ENCODE data around the gene AUTS2.

The AUTS2 gene
- long read RNA-seq, donor 1, partial matches to known transcripts = 5 of 5 reads
- long read RNA-seq, donor 1, other reads (novel, unspliced or antisense) = 0 of 5 reads
- long read RNA-seq, donor 2 = 0 reads
- long read RNA-seq, donor 3, partial matches to known transcripts = 7 of 10 reads
- long read RNA-seq, donor 3, other reads (novel, unspliced or antisense) = 0 of 10 reads
- long read RNA-seq, donor 4, partial matches to known transcripts = 10 of 14 reads
- long read RNA-seq, donor 4, other reads (novel, unspliced or antisense) = 0 of 14 reads
- long read RNA-seq, donor 5, partial matches to known transcripts = 0 of 1 reads
- long read RNA-seq, donor 5, other reads (novel, unspliced or antisense) = 0 of 1 reads
- long read RNA-seq, donor 6, partial matches to known transcripts = 14 of 16 reads
- long read RNA-seq, donor 6, other reads (novel, unspliced or antisense) = 0 of 16 reads
- long read RNA-seq, donor 7, partial matches to known transcripts = 10 of 20 reads
- long read RNA-seq, donor 7, other reads (novel, unspliced or antisense) = 6 of 20 reads
- long read RNA-seq, donor 8, partial matches to known transcripts = 6 of 13 reads
- long read RNA-seq, donor 8, other reads (novel, unspliced or antisense) = 5 of 13 reads

DNA sequence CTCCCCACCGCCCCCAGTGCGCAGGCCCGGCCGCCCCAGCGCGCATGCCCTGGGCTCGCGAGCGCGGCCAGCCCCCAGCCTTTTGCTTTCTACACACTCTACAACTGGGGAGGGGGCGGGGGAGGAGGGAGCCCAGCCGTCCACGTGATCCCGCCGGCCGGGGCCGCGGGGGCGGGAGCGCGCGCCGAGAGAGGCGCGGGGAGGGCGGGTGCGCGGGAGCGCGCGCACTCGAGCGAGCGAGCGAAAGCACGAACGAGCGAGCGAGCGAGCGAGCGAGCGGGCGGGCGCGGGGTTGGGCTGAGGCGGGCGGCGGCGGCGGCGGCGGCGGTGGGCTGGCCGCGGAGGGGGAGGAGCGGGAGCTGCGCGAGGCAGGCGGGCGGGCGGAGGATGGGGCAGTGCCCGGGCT, at the start of gene AUTS2:
Gene AUTS2, plus strand, starts transcription at position 395 of the 406 bp plus-strand sequence. CDS start 1,179 bp downstream, outside the sequence.
- no peak for DNase-seq

DNA sequence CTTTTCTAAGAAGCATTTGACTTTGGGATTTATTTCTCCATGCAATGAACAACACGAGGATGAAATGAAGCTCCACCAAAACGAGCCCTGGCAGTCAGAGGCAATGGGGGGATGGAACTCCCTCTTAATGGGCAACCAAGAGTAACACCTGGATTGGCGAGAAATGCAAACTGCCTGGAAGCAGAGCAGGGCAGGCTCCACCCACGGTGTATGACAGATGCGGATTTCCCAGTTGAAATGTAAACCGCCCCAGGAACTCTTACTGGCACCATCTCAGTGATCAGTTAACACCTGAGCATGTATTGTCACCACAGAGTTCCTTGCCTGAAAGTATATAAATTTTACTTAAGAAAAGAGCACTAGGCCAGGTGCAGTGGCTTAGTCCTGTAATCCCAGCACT, 47.3 kb upstream of the AUTS2 start:
- no peak for DNase-seq

DNA sequence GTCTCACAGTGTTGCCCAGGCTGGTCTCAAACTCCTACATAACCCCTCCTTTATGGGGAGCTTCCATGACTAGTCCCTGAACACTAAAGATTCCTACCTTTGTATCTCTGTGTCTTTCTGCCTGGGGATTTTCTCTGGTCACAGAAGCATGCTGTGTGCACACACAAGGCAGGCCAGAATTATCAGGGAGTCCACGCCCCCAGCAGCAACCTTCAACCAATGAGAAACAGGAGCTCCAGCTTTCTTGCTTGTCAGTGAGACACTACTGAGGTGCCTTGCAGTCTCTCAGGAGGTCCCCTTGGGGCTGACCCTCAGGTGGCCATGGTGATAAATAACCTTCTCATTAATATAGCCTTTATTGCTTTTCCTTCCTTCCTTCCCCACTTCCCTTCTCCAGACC, 45.1 kb upstream of the AUTS2 start:
- DNase-seq = no peak

DNA sequence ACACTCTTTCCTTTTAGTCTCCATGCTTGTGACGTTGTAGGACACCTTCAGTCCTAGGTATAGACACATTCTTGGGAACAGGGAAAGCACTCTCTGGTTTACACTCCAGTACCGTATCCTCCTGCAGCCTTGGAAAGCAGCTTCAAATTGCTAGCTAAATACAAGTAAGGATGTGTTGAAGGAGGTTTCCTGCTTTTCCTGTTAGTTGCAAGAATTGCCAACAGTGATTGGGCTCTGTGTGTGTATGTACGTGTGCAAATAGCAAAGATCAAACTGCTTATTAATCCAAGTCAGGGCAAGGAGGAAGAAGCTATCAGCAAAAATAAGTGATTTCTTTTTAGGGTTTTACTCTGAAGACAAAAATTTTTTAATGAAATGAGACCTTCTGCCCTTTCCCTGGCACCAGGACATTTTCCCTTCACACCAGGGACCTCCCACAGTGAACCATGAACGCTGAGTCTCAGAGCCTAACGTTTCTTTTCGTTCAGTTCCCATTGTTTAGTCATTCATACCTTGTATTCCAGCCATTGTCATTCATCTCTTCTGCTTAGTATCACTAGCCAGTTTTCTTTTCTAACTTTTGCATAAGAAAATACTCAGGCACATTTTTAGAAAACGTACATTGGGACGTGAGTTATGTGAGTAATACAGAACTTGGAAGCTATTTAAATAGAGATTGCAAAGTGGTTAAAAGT, 36.9 kb upstream of the AUTS2 start:
- no peak for DNase-seq

DNA sequence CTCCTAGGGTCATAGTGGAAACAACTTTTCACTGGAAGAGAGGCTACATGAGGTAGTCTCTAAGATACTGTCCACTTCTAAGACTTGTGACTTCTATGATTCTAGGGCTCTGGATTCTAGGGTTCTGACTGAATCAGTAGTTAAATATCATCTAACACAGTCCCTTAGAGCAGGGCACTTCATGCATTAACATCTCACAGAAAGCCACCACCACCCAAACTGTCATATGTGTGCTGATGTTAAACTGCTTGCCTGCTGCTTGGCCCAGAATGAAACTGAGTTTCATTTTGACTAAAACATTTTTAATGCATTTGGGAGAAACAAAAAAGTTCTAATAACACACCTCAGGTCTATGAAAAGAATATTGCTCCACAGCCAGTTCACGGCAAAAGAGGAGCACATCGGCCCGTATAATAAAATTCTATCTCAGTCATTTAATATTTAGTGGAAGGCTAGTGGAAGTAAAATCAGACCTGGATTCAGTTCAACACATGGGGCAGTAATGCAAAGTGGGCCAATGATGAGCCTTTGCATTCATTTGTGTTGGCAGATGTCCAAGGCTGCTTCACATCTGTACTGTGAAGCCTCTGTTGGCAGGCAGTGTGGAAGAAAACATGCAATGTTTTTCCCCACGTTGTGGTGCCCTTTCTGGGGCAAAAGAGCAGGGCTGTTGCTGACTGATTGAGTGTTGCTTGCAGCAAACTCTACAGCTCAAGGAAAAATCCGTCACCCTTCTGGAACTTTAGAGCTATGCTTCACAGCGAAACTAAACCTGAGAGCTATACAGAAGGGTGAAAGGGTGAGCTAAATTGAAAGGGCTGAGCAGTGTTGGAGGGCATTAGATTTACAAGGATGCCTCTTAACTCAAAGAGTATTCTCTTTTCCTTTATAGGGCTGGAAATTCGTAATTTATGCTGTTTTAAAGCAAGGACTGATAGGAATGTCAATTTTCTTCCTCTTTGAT, 33.5 kb upstream of the AUTS2 start:
- DNase-seq = peak; percentile 31

DNA sequence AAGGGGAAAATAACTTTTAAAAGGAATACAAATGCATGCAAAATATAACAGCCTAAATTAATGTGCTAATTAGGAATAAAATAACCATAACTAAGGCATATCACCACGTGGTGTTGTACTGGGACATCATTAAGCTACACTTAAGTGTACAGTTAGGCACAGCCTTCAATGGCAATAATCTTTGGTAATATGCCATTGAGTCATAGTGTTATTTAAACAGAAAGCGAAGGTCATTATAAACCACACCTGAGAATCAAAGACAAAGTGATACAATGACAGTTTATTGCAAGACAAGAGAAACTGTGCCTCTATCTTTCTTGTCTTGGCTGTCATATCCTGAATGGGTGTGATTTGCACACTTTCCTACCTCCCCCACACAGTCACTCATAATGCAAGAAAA, 30.5 kb upstream of the AUTS2 start:
- no peak for DNase-seq

DNA sequence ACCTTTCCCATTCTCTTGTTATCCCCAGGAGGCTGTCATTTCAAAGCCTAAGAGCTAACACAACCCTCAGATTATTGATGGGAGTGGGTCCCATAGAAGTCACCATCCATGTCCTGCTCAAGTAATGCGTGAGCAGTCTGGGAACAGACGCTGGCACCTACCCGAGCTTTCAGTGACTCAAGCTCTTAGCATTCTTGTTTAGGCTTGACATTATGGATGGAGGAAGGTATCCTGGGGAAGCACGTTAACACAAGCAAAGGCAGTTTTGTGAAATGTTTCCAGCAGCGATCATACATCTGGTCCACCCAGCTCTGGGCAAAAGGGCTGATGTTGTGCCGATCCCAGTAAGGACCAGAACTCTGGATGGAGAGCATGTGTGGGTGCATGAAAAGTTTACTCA, 30.0 kb upstream of the AUTS2 start:
- DNase-seq = no peak

DNA sequence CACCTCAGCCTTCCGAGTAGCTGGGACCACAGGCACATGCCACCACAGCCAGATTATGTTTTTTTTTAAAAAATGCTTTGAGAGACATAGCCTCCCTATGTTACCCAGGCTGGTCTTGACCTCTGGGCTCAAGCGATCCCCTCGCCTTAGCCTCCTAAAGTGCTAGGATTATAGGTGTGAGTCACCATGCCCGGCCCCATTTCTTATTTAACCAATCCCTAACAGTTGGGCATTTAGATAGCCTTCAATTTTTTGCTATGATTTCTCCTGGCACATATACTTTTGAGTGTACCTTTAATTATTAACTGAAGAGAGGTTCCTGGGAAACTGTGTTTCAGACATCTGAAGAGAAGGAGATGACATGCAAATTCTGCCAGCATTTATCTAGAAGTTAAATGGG, 22.6 kb upstream of the AUTS2 start:
- no peak for DNase-seq

DNA sequence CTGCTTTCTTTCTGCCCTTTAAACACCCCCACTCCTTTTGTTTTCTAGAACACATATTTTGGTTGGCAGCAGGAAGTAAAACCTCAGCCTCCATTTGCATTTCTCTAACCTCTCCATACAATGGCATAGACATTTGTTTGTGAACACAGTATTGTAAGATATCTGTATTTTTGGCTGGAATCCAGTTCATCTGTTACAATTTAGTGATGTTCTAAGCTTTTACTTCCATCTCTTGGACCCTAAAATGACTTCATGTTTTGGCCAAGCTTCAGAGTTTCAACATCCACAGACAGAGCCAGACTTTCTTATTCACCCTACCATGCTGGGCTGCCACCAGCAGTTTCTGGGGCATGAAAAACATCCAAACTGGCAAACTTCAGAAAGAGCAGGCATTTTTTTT, 21.1 kb upstream of the AUTS2 start:
- DNase-seq = no peak

DNA sequence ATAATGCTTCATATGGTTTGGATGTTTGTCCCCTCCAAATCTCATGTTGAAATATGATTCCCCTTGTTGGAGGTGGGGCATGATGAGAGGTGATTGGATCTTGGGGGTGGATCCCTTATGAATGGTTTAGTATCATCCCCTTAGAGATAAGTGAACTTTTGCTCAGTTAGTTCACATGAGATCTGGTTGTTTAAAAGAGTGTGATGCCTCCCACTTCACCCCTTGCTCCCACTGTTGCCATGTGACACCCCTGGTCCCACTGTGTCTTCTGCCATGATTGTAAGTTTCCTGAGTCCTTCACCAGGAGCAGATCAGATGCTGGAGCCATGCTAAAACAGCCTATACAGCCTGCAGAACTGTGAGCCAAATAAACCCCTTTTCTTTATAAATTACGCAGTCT, 13.1 kb upstream of the AUTS2 start:
- no peak for DNase-seq

DNA sequence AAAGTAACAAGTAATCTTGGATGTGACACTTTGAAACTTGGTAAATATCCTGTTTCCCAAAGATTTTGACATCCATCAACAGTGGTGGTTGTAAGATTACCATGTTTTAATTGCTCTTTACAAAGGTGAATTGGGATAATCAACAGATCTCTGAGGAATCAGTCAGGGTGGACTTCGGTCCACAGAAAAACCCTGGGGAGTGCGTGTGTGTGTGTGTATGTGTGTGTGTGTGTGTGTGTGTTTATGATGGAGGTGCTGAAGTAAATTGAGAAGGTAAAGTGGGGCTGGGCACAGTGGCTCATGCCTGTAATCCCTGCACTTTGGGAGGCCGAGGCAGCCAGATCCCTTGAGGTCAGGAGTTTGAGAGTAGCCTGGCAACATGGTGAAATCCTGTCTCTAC, 12.0 kb upstream of the AUTS2 start:
- DNase-seq = no peak

DNA sequence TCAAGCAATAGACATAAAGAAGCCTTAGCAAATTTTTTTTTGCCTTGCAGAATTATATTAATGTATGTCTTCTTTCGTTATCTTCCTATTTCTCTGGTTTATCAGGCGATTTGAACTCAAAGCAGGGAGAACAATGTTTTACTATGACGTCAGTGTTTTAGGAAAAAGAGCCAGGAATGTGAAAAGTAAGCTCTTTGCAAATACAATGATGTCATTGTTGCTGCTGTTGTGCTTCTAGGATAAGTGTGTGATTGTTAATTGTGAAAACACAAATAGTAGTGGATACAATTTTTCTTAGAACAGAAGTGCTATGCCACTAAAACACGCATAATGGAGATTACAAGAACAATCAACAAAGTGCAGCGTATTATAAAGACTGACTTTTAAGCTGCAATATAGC, 9.5 kb upstream of the AUTS2 start:
- DNase-seq = no peak

DNA sequence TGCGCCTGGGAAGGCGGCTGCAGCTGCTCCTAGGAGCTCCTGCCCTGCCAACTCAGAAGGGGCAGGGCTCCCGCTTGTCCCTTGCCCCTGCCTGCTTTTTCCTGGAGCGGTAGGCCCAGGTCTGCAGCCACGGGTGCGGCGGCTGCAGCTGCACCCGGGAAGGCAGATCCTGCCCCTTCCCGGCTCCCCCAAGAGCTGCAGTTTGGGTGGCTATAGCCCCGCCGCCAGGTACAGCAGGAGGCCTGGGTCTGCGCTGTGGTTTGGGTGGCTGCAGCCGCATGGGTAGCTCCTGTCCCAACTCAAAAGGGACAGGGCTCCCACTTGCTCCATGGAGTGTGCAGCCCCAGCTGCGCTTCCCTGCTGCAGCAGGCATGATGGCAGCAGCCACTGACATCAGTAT, 6.5 kb upstream of the AUTS2 start:
- no peak for DNase-seq

DNA sequence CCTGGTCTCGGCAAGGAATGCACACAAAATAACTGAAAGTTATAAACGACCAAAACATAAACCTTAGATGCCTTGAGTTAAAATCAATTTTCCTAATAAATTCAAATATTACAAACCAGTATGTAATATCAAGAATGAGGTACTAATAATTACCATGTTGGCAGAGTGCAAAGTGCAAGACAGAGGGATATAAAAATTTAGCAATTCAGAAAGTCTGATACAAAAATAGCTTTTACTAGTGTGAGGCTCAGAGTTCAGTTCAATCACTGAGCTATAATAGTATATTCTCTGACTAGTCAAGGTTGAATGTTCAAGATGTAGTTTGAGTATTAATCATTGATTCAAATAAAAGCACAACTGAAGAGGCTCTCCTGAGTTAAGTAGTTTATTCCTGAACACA, 4.8 kb upstream of the AUTS2 start:
- no peak for DNase-seq

DNA sequence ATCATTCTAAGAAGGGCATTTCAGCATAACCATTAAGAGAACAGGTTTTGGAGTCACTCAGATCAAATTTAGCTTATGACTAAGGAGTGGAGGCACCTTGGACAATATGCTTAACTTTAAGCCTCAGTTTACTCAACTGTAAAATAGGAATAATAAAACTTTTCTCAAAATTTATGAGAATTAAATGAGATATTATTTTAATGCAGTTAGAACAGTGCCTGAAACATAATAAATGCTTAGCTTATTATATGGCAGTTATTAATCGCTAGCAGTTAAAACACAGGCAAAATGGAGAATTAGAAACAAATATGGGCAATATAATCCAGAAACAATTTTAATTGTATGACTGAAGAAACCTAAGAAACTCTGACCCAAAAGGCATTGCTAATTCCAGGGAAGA, 2.9 kb upstream of the AUTS2 start:
- DNase-seq = no peak

DNA sequence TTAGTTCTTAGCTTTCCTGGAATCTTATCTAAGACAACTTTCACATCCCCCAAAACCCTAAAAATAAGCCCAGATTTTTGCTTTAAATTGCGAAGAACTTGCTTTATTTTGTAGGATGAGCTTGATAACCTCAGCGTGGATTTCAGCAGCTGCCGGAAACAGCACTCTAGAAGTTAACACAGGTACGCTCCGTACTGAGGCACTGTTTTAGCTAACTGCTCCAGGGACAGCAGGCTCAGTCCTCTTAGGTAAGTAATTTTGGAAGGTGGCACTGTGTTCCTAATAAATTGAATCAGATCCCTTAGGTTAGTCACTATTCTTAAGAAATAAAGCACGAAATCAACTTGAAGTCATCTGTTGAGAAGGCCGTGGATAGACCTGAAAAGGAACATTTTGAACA, 2.2 kb upstream of the AUTS2 start:
- no peak for DNase-seq

DNA sequence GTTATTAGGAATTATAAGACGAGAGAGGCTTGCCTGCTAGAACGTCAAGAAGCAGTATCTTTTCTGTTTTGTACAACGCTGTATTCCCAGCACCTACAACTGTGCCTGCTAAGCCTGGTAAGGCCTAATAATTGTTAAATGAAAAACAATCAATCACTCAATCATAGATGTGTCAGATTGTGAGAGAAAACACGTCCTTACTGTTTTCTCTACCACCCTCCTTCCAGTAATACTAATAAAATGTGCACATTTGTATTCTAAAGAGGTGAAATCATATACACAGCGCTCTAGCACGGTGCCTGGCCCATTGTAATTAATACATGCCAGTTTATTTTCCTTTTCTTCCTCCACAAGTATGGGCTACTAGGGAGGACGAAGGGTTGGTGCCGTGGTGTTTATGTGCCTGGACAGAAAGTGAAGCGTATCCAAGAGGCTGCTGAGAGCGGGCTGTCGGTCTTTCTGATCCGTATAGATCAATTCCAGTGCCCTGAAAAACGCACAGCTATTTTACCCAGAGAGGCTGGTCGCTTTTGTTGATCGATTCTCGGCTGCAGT, 1.5 kb upstream of the AUTS2 start:
- DNase-seq = no peak

DNA sequence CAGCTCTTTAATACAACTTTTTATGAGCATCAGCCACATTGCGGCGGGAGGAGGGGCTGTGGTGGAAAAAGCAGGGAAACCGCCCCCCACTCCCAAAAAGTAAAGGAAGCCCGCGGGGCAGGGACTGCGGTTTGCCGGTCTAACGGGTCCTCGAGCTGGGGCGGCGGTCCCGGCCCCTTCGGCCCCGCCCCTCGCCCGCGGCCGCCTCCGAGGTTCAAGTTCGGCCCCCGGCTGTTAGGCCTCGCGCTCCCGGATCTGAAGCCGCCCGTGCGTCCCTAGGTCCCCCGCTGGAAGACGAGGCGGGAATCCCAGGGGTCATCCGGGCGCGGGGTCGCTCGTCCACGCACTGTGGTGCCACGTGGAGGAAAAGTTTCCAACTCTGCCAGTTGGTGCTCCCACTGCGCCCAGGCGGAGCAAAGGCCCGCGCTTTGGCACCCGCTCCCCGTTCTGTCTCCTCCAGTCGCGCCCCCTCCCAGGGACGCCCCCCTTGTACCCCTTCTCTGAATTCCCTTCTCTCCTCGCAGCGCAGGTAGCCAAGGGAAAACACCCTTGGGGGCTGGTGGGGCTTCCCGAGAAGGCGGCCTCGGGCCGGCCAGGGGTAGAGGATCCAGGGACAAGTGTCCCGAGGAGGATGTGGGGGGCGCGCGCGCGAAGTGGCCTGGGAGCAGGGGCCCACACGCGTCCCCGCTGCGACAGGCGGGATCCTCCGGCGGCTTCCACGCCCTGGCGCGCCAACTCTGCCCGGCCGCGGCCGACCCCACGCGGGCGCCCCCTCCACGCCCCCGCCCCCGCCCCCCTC, 798 bp upstream of the AUTS2 start:
- peak; percentile 86 for DNase-seq

DNA sequence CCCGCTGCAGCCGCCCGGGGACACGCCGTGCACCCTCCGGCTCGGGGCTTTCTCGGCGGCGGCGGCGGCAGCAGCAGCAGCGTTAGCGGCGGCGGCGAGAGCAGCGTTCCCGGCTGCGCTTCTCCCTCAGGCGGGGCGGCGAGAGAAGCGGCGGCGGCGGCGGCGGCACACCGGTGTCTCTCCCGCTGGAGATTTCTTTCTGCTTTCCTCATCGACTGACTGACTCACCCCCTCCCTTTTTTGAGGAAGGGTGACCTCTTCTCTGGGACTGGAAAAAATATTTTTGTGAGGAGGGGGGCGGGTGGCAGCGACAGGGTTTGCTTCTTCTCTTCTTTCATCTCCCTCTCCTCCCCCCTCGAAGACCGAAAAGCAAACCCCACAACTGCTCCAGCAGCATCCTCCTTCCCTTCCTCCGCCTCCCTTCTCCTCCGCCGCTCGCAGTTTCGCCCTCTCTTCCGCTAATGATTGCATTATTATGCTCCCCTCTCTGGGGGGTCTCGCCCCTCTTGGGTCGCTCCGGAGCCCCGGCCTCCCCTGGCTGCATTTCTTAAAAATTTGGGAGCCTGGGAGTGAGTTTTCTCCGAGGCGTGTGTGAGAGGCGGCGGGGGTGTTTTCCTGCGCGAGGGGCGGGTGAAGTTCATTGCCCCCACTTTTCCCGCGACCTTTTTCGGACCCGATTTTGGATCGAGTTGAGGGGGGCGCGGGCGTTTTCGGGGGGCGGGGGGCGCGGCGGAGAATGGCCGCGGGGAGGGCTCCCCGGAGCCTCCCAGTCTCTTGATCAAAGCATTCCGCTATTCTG, 411 bp downstream of the AUTS2 start:
- peak; percentile 95 for DNase-seq

DNA sequence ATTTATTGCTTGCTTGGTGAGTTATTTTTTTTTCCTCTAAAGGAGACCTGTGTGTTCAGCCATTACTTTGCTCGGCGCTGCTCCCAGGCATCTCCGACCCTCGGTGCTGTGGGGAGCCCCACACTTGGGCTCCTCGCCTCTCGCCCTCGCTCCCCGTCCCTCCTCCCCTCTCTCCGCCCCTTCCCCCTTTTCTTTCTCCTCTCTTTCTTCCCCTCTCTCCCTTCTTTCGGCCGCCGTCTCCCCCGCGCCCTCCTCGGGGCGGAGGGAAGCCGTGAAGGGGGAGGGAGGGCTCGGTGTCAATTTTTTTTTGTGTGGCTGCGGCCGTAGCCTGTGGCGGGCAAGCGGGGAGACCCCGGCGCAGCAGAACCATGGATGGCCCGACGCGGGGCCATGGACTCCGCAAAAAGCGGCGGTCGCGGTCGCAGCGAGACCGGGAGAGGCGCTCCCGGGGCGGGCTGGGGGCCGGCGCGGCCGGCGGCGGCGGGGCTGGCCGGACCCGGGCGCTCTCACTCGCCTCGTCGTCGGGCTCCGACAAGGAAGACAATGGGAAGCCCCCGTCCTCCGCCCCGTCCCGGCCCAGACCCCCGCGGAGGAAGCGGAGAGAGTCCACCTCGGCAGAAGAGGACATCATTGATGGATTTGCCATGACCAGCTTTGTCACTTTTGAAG, 1.1 kb downstream of the AUTS2 start:
- DNase-seq = peak; percentile 77
